Measurements from ENCODE around the gene BCAP29.

Gene BCAP29

DNA sequence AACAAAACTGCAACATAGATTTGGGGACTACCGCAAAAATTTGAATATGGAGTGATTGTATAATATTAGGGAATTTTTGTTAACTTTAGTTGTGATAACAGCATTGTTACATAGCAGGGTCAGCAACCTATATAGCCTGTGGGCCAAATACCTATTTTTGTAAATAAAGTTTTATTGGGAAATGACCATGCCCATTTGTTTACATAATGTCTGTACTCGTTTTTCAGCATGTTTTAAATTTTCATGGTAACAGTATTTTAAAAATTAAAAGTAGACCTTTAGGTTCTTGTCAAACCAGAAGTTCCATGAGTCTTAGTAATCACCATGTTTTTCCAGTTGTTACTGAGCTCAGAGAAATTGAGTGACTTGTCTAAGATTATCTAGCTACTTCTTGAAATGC lies 4.7 kb downstream of the BCAP29 start:
- no peak for DNase-seq

DNA sequence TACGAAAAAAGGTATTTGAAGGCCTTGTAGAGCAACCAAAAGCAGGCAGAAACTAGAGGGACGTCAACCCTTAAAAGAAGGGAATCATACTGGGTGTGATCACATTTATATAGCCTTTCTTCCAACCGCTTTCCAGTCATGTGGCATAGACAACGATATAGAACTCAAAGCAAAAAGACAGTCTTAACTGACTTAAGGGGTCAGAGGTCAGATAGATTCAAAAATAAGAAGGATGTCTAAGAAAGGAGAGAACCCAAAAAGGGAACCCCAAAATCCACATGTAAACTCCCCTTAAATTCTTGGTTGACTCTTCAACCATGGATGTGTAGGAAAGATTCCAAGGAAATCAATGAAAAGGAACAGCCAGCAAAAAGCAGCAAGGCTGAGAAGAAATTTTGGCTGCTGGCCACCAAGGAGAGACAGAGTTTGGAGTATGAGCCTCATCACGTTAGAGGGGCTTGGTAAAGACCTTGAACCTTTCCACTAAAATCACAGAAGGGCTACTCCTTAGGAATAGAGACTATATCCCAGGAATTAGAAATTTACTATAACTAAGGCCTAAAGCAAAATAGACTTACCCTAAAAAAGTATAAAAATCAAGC lies 8.6 kb downstream of the BCAP29 start:
- DNase-seq, result no peak

DNA sequence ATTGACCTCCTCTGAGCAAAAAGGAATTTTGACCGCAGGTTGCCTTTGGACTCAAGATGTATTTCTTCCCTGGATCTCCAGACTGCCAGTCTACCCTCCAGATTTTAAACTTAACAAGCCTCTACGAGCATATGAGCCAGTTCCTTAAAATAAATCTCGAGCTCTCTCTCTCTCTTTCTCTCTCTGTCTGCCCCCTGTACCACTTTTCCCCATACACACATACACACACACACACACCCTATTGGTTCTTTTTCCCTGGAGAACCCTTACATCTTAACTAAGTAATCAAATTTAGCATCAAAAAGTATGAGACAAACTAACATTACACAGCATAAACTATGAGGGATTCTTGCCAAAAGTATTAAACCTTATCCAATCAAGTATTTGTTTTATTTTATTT lies 11.4 kb downstream of the BCAP29 start:
- DNase-seq, result no peak

DNA sequence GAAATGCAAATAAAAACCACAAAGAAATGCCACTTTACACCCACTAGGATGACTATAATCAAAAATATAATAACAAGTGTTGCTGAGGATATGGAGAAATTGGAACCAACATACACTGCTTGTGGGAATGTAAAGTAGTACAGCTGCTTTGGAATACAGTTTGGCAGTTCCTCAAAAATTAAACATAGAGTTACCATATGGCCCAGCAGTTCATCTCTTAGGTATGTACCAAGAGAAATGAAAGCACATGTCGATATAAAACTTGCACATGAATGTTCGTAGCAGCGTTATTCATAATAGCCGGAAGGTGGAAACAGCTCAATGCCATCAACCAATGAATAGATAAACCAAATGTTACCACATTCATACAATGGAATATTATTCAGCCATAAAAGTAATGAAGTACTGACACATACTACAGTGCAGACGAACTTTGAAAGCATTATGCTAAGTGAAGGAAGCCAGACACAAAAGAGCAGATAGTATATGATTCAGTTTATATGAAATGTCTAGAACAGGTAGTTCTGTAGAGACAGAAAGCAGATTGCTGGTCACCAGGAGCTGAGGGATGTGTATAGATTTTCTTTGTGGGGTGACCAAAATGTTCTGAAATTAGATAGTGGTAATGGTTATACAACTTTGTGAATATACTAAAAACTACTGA lies 12.4 kb downstream of the BCAP29 start:
- no peak for DNase-seq

DNA sequence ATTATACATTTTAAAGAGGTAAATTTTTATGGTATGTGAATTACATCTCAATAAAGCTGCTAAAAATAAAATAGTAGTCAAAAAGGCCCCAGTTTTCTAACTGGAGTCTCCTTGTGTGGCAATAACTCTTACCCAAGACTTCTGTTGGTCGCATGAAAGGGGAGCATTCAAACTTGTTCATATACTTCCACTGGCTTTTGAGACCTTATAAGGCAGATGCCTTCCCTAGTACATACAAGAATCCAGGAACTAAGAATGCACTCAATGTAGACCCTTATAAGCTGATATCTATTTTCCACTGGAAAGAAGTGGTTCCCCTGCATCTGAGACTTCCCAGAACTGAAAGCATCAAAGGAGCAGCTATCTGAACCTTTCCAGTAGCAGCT lies 13.0 kb downstream of the BCAP29 start:
- DNase-seq, result no peak

DNA sequence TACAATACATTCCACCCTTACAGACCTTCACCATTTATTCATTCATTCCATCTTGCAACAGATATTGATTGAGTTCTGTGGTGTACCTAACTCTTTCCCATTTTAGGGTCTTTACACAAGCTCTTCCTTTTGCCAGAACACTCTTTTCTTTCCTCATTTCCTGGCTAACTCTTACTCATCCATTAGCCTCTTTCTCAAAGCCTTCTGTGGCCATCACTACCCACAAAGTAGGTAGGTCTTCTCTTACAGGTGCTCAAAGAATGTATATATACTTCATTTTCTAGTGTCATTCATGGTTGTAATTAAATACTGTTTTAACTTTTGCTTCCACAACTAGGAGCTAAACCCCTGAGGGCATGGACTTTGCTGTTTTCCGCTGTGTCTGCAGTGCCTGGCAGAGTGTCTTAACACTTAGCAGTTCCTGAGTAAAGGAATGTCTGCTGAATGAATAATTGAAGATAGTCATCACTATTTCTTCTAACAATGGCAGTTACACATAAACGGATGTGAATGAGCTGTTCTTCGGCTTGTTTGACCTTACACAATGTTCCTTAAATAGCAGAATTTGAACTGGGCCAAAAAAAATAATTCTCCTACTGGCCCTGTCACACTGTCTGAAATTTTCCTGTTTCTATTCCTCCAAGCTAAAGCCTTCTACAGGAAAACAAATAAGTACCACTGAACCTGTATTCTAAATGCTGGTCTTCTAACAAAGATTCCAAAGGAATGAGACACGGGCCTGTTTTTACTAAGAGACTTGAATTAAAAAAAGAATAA lies 15.1 kb downstream of the BCAP29 start:
- peak; percentile 54 to 80 for DNase-seq

DNA sequence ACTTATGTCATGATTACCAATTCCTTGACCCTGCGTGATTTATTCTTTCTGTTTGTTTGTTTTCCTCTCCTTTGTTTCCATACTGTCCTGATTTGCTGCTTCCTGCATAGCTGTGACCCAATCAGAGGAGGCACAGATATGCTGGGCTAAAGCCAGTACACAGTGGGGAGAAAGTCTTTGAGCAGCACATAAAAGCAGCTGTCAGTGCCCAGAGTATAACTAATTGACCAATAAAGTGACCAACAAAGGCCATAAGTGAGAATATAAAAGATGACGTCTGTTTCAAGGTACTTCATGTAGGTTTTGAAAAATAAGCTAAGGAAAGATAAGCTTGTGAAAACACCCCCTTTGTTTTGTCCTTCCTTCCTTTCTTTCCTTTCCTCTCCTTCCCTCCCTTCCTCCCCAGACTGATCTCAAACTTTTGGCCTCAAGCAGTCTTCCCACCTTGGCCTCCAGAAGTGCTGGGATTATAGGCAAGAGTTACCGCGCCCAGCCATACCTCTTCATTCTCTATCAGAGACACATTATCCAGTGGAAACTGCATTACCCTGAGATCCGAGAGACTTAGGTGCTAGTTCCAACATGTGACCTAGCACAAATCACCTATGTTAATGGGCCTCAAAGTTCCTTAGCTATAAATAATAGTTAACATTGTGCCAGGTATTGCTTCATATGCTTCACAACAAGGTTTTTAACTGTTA lies 17.0 kb downstream of the BCAP29 start:
- no peak for DNase-seq

DNA sequence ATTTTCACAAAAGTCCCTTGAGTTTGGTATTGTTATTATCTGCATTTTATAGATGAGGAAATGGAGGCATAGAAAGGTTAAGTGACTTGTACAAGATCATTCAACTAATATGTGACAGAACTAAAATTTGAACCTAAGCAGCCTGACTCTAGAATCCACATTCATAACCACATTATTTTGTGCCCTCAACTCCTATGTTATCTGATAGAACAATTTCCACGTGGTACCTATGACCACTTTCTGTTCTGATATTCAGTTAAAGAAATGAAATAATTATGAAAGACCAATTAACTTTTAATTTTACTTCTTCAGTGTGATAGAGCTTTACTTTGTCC lies 17.5 kb downstream of the BCAP29 start:
- no peak for DNase-seq

DNA sequence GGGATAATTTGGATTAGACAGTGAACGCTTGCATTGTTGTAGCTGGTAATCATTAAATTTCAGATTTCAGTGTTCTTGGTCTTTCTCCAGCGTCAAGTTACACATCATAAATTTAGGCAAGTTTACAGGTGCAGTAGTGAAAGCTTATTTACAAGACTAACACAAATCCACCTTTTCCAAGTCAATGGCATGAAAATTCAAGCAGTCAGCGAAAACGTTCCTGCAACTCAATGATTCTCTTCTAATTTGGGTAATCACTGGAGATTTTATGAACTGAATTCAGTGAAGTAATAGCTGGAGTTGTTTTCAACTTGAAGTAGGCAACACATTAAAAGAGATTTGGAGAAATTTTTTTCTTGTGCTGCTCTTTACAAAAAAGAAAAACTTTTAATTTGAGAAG lies 17.9 kb downstream of the BCAP29 start:
- no peak for DNase-seq

DNA sequence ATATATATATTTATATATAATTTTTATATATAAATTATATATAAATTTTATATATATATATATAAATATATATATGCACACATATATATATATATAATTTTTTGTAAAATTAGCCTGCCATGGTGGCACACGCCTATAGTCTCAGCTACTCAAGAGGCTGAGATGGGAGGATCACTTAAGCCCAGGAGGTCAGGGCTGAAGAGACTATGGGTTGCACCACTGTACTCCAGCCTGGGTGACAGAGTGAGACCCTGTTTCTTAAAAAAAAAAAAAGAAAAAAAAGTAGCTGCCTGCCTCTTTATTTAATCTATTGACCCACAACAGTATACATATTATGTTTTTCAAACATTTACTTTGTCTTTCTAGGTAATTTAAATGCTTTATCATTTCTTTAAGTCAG lies 19.2 kb downstream of the BCAP29 start:
- no peak for DNase-seq

DNA sequence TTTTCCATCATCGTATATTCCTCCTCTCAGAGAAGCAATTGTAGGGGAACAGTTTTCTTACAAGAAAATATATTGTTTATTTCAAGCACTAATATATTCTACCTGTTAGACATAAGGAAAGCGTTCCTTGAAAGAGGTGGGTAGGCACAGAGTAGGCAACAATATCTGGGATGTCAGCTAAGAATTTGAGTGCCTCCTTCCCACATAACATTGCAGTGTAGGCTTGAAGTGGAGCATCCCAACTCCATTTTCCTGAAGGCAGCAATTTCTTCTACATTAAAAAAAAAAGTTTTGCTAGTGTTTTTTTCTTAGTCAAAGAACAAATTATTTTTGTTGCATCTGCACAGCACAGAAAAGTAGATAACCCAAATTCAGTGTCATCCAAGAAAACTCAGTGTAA lies 20.8 kb downstream of the BCAP29 start:
- no peak for DNase-seq

DNA sequence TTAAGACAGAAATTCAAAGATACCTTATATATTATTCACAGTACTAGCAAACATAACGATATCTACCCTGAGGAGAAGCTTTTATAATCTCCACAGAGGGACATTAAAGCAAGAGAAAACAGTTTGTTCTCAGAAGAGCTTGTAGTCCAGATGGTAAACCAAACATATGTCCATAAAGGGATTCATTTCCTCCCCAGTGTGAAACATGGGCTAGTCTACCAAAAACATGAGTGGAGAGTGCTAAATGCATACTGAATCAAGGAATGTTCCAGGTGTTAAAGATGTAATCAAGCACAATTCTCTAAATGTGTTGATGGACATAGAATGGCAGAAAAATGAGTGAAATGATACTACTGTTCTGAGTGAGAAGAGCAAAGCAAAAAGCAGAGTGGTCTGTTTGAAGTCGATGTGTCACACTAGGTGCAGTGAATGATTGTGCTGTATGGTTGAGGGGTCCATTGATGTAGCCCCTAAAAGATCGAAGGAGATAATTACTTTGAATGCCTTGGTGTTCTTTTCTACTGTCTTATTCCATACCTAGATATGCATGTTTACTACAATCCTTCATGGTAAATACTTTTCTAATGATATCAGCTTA lies 25.3 kb downstream of the BCAP29 start:
- DNase-seq, result no peak

DNA sequence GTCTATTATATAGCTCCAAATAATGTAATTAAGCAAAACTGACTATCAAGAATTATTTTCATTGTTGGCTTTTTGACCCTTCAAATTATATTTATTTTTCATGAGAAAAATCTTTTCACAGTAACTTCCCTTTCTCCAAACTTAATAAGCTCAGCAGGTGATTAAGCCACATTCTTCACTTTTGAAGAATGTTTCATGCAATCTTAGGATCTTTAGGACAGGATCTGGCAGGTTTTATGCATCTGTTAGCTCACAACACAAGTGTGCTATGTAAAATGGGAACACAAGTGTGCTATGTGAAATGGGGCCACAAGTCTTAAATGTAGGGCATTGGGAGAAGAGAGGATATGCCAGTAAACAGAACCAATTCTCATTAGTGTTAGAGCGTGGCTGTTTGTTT lies 26.3 kb downstream of the BCAP29 start:
- no peak for DNase-seq

DNA sequence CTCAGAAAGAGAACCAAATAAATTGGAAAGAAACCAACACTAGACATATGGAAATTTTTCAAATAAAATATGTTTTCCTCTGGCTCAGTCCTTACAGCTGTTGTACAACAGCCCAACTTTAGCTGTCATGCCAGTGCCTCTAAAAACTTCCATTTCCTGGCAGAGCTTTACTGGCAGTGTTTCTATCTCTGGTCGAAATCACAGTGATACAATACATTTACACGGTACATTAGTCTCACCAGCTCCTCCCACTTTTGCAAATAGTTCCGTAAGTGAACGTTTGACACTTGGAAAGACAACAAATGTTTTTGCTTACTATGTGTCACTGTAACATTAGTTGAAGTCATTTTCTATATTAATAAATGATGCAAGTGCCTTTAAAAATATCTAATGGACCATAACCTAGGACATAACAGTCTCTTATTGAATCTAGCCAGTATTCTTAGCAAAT lies 29.8 kb downstream of the BCAP29 start:
- no peak for DNase-seq

DNA sequence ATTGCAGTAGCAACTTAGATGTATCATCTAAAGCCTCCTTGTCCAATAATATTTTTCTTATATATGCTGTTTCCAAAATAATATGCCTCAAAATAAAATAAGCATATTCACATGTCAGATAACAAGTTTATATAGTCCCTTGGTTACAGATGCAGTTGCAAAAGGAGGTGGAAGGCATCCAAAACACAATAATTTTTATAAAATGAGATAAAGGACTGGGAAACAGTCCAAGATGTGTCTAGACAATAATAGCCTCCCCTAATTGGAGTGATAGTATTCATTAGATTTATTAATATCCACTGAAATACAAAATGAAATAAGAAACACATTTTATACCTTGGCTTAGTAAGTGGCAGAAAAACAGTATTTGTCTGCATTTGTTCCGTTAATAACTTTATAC lies 30.3 kb downstream of the BCAP29 start:
- DNase-seq, result no peak

DNA sequence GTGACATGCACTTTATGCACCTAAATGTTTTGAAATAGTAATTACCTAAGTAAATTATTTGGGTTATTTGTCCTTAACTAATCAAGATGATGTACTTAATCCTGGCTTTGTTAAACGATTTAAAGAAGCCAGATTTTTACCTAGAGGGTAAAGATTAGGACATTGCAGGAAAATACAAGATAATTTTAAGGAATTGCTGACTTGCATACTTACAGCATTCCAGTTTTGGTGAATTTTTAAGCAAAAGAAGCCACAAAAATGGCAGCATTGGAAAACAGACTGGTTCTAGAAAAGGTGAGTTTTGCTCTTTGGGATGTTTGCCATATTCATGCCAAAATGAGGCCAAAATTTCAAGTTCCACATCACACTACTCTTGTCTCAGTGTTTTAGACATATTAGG lies 33.4 kb downstream of the BCAP29 start:
- DNase-seq, result no peak

DNA sequence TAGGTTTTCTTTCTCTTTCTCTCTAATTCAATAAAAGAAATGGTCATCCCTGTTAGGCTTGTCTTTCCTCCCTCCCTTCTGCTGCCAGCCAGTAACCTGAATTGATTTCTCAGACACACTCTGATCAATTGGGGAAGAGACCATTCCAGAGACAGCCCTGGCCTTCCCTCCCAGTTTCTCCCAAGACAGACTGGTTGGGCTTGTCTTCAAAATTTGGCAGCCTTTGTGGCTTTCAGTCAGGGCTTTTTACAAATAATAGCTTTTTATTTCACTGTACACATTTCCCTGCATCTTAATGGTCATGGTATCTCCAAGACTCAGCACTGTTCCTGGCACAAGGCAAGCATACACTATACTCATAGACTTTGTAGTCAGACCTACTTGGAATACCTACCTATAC lies 33.9 kb downstream of the BCAP29 start:
- DNase-seq, result no peak

DNA sequence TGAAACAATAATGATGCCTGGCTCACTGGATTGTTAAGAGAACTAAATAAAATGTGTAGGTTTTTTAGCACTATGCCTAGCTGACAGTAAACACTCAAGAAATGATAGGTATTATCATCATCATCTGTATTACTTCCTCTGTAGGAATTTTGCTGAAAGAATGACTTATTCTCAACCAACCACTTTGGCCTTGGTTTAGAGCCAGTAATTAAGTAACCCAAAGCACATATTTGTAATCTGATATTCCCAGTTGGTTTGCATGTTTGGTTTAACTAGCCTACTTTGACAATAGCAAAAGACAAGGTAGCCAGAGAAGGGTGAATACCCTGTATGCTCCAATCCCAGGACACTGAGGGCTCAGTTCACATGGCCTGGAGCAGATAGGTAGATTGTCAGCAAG lies 34.4 kb downstream of the BCAP29 start:
- no peak for DNase-seq

DNA sequence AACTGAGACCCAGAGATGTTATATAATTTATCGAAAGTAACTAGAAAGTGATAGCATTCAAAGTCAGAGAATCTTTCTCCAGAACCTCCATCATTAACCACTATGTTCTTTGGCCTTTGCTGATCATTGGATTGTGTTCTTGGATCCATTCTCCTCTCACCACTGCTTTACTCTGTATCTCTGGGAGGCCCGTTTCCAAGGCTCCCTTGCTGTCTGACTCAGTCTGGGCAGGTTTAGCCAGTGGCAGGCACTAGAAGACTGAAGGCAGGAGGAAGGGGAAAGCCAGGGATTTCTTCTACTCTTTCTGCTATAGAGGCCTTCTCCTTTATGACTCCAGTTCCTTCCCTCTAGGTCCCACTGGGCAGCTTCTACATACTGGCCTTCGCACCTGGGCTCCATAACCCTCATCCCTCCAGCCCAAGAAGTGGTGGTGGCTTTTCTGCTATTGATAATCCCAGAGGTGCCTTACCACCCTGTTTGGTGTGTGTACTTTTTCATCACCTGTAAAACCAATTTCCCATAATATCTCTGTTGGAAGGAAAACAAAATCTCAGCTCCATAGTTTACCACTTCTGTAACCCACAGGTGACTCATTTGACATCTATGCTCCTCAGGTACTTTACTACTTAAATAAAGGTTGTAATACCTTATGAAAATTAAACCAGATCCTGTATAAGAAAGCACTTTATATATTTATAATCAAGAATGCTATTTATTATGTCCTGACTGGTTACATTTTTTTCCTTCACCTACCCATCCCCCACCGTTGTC lies 36.0 kb downstream of the BCAP29 start:
- no peak for DNase-seq

DNA sequence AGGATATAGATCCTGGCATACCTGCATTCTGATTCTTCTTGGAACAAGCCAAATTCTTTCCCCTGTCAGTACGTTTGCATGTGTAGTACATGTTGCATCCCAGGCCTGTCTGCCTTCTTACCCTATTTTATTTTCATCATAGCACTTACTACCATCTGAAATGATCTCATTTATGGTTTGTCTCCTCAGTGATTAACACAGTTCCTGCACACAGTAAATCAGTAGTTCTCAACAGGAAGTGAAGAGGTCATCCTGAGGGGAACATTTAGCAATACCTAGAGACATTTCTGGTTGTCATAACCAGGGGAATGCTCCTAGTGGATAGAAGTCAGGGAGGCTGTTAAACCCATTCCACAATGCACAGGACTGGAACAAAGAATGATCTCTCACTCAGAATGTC lies 42.4 kb downstream of the BCAP29 start:
- DNase-seq, result peak in 1 of 2 experiments; percentile 21

DNA sequence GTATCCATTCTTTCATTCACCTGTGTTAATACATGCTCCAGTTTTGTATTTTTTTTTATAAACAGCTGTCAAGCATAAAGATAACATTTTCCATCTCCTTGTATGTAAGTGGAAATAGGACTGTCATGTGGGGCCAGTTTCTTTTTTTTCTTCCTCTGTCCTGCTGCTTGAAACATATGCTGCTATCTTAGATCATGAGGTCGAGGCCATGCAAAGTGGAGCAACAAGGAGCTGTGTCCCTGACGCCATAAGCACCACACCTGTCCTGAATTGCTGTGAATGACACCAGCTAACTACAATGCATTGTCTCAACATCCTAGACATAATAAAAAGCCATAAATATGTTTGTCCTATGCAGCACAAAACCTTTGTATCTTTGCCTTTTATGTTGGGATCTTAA lies 42.8 kb downstream of the BCAP29 start:
- no peak for DNase-seq

DNA sequence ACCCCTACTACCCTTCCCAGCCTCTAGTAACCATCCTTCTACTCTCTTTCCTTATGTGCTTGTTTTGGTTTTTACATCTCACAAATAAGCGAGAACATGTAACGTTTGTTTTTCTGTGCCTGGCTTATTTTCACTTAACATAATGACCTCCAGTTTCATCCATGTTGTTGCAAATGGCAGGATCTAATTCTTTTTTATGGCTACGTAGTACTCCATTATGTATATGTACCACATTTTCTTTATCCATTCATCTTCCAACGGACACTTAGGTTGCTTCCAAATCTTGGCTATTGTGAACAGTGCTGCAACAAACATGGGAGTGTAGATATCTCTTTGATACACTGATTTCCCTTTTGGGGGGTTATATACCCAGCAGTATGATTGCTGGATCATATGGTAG lies 47.0 kb downstream of the BCAP29 start:
- no peak for DNase-seq
